RWPE2 (cell line): ENCODE measurements around the gene ZNF423.

ENCODE experiments used
- ATAC-seq: fragments of 200-7000 bp; cut with Tn5 transposase; 3 replicates; pipeline ENCODE4 v1.9.1; 2021; ENCODE audit warnings: low read depth
- DNase-seq: peaks from one replicate; pipeline ENCODE4 v3.0.0-alpha.2; 2020; ENCODE audit warnings: low spot score
- H3K27ac ChIP-seq: fragments of 450-650 bp; 2 replicates; pipeline ENCODE4 v1.5.1; 2017; ENCODE audit warnings: mild to moderate bottlenecking; ENCODE audit not compliant: poor library complexity, severe bottlenecking
- H3K27me3 ChIP-seq: fragments of 250-450 bp; sonication (Bioruptor Pico); 2 replicates; pipeline ENCODE4 v1.5.1; 2021; ENCODE audit warnings: mild to moderate bottlenecking, moderate library complexity; ENCODE audit not compliant: insufficient read depth, poor library complexity, severe bottlenecking
- H3K36me3 ChIP-seq: fragments of 250-450 bp; sonication (Bioruptor Pico); 2 replicates; pipeline ENCODE4 v1.5.1; 2020; ENCODE audit warnings: low read depth, mild to moderate bottlenecking, moderate library complexity
- H3K4me1 ChIP-seq: fragments of 250-450 bp; sonication (Bioruptor Pico); 2 replicates; pipeline ENCODE4 v1.5.1; 2021; ENCODE audit warnings: mild to moderate bottlenecking, moderate library complexity; ENCODE audit not compliant: insufficient read depth, poor library complexity, severe bottlenecking
- H3K4me3 ChIP-seq: fragments of 250-450 bp; sonication (Bioruptor Pico); 2 replicates; pipeline ENCODE4 v1.5.1; 2021; ENCODE audit warnings: mild to moderate bottlenecking, moderate library complexity; ENCODE audit not compliant: severe bottlenecking
- H3K9me3 ChIP-seq: fragments of 250-450 bp; sonication (Bioruptor Pico); 2 replicates; pipeline ENCODE4 v1.5.1; 2021; ENCODE audit warnings: mild to moderate bottlenecking, moderate library complexity; ENCODE audit not compliant: severe bottlenecking
- CTCF ChIP-seq: fragments of 450-650 bp; IDR thresholded peaks from one replicate; pipeline ENCODE4 v1.5.1; 2017; ENCODE audit warnings: mild to moderate bottlenecking, moderate library complexity; ENCODE audit not compliant: poor library complexity, severe bottlenecking

ZNF423 gene

GRCh38 chr16:49562228-49562627 lies 293.7 kb downstream of the ZNF423 start:
- DNase-seq: no peak
- H3K9me3 ChIP-seq: no peaks in the 10 kb centered on the region
- H3K27me3 ChIP-seq: peaks cover 6% of the 10 kb centered on the region
- H3K4me1 ChIP-seq: no peaks in the 10 kb centered on the region
- no peak overlapping the region for H3K27ac ChIP-seq
- H3K4me3 ChIP-seq: no peak overlapping the region
- no peak for ATAC-seq
- TF ChIP-seq CTCF: no peak
- H3K36me3 ChIP-seq: no peaks in the 10 kb centered on the region

- H3K27ac ChIP-seq: no peak overlapping the region
- peaks cover 15% of the 10 kb centered on the region for H3K27me3 ChIP-seq
- no peak for TF ChIP-seq CTCF
- H3K4me1 ChIP-seq: no peaks in the 10 kb centered on the region
- DNase-seq (no peak), ATAC-seq (no peak)
- no peak overlapping the region for H3K4me3 ChIP-seq
- no peaks in the 10 kb centered on the region for H3K36me3 ChIP-seq
- H3K9me3 ChIP-seq: no peaks in the 10 kb centered on the region
These were observed 295.7 kb downstream of the ZNF423 start for GRCh38 chr16:49560004-49560830.

- H3K4me1 ChIP-seq: no peaks in the 10 kb centered on the region
- H3K27me3 ChIP-seq: peaks cover 24% of the 10 kb centered on the region
- H3K36me3 ChIP-seq: no peaks in the 10 kb centered on the region
- H3K4me3 ChIP-seq: no peak overlapping the region
- TF ChIP-seq CTCF: no peak
- ATAC-seq (no peak), DNase-seq (no peak)
- H3K9me3 ChIP-seq: no peaks in the 10 kb centered on the region
- no peak overlapping the region for H3K27ac ChIP-seq
These were observed 296.7 kb downstream of the ZNF423 start for GRCh38 chr16:49559242-49559641.

GRCh38 chr16:49558451-49558850 lies 297.5 kb downstream of the ZNF423 start:
- Histone ChIP-seq H3K4me3 (no peak overlapping the region), H3K27me3 (peaks cover 24% of the 10 kb centered on the region), H3K9me3 (no peaks in the 10 kb centered on the region), H3K36me3 (no peaks in the 10 kb centered on the region), H3K27ac (no peak overlapping the region), H3K4me1 (no peaks in the 10 kb centered on the region)
- DNase-seq: no peak
- TF ChIP-seq CTCF: no peak
- ATAC-seq: no peak
